ENCODE data around the gene ARHGAP20.

DNA sequence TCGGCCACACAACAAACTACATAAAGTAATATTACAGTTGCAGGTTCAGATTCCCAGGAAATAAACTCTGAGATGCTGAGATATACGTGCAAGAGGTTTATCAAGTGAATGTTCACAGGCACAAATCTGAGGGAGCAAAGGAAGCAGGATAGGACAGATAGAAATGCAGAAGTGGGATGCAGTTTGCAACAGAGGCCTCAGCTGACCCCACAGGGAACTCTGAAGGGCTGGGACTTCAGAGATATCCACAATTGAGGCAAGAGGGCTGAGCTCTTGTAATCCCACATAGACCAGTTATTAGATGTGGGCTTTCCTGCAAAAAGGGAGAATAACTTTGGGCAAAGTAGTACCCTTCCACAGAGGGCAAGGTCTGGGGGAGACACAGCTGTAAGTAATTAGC, 25.4 kb upstream of the ARHGAP20 start:
- TF ChIP-seq, protein P1, sequence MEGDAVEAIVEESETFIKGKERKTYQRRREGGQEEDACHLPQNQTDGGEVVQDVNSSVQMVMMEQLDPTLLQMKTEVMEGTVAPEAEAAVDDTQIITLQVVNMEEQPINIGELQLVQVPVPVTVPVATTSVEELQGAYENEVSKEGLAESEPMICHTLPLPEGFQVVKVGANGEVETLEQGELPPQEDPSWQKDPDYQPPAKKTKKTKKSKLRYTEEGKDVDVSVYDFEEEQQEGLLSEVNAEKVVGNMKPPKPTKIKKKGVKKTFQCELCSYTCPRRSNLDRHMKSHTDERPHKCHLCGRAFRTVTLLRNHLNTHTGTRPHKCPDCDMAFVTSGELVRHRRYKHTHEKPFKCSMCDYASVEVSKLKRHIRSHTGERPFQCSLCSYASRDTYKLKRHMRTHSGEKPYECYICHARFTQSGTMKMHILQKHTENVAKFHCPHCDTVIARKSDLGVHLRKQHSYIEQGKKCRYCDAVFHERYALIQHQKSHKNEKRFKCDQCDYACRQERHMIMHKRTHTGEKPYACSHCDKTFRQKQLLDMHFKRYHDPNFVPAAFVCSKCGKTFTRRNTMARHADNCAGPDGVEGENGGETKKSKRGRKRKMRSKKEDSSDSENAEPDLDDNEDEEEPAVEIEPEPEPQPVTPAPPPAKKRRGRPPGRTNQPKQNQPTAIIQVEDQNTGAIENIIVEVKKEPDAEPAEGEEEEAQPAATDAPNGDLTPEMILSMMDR (conservative IDR thresholded peaks at IDR 0.05; ENCODE audit: low read length): no peak
- no peak for TF ChIP-seq EZH2phosphoT487 (IDR thresholded peaks at IDR 0.05; ENCODE audit: borderline replicate concordance, low read depth, low read length)
